CD4-positive, alpha-beta T cell treated with Interleukin-17A for 1 hour (primary cell): ENCODE results near the gene MED26.

ENCODE experiments used
- DNase-seq: peaks from one replicate; pipeline ENCODE4 v3.0.0-alpha.2; 2020

The MED26 gene

GRCh38 chr19:16645140-16645539 is 17.1 kb upstream of the MED26 start:
- no peak for DNase-seq

- DNase-seq, result no peak
These were observed 13.7 kb upstream of the MED26 start for GRCh38 chr19:16641695-16642094.

- no peak for DNase-seq
These were observed 12.9 kb upstream of the MED26 start for GRCh38 chr19:16640951-16641350.

GRCh38 chr19:16638666-16639065 is 10.7 kb upstream of the MED26 start:
- no peak for DNase-seq

GRCh38 chr19:16637535-16637934 is 9.5 kb upstream of the MED26 start:
- no peak for DNase-seq

GRCh38 chr19:16631465-16631864 is 3.5 kb upstream of the MED26 start:
- DNase-seq, result no peak

- DNase-seq, result no peak
These were observed 1.1 kb upstream of the MED26 start for GRCh38 chr19:16628984-16629691.

GRCh38 chr19:16627928-16628182 is 149 bp downstream of the MED26 start:
- no peak for DNase-seq

- no peak for DNase-seq
These were observed 644 bp downstream of the MED26 start for GRCh38 chr19:16627193-16627927.

- no peak for DNase-seq
These were observed 1.2 kb downstream of the MED26 start for GRCh38 chr19:16626796-16627192.

- DNase-seq, result no peak
These were observed 2.6 kb downstream of the MED26 start for GRCh38 chr19:16625163-16625958.

- DNase-seq, result no peak
These were observed 3.8 kb downstream of the MED26 start for GRCh38 chr19:16624236-16624635.

GRCh38 chr19:16623576-16623975 is 4.4 kb downstream of the MED26 start:
- DNase-seq, result no peak

GRCh38 chr19:16623066-16623465 is 4.9 kb downstream of the MED26 start:
- DNase-seq, result no peak

- DNase-seq, result no peak
These were observed 6.7 kb downstream of the MED26 start for GRCh38 chr19:16621165-16621800.

GRCh38 chr19:16620584-16620983 is 7.4 kb downstream of the MED26 start:
- no peak for DNase-seq

GRCh38 chr19:16620018-16620417 is 8.0 kb downstream of the MED26 start:
- DNase-seq, result no peak

- DNase-seq, result no peak
These were observed 8.5 kb downstream of the MED26 start for GRCh38 chr19:16619457-16619856.

GRCh38 chr19:16618248-16618647 is 9.8 kb downstream of the MED26 start:
- no peak for DNase-seq

GRCh38 chr19:16615808-16616207 is 12.2 kb downstream of the MED26 start:
- no peak for DNase-seq

- DNase-seq, result no peak
These were observed 13.1 kb downstream of the MED26 start for GRCh38 chr19:16614941-16615340.

- DNase-seq, result no peak
These were observed 14.2 kb downstream of the MED26 start for GRCh38 chr19:16613841-16614240.

GRCh38 chr19:16612636-16613035 is 15.4 kb downstream of the MED26 start:
- no peak for DNase-seq

- DNase-seq, result no peak
These were observed 16.9 kb downstream of the MED26 start for GRCh38 chr19:16611121-16611520.
